Upper lobe of left lung (tissue), 4 donors: ENCODE measurements around the gene MFSD6.

Experiments
- CTCF ChIP-seq, 6 experiments: fragments of 450-650 bp in 4 of 6; fragments of 200-600 bp in 2 of 6; sonication (generic) in 2 of 6; IDR thresholded peaks; one replicate each; pipeline ENCODE4 v1.5.1; 2016 to 2019; ENCODE audit warnings: antibody characterized with exemption in 6 of 6
- EP300 ChIP-seq, 4 donors: sonication (generic); formaldehyde crosslinking; IDR thresholded peaks; one replicate each; pipeline ENCODE4 v1.5.1; 2017; ENCODE audit warnings: antibody characterized with exemption in 4 of 4, control low read depth in 2 of 4
- POLR2A ChIP-seq, 4 donors: fragments of 450-650 bp; IDR thresholded peaks; one replicate each; pipeline ENCODE4 v1.5.1; 2016 to 2017; ENCODE audit warnings: antibody characterized with exemption in 4 of 4, mild to moderate bottlenecking in 2 of 4
- POLR2AphosphoS5 ChIP-seq, 2 donors: sonication (generic); formaldehyde crosslinking; IDR thresholded peaks; one replicate each; pipeline ENCODE4 v1.5.1; 2017; ENCODE audit warnings: antibody characterized with exemption in 2 of 2

GRCh38 chr2:190418727-190419126 is 10.6 kb downstream of the MFSD6 start:
- no peak for TF ChIP-seq CTCF (IDR thresholded peaks at IDR 0.05)
- no peak for TF ChIP-seq POLR2A (IDR thresholded peaks at IDR 0.05)
- TF ChIP-seq POLR2AphosphoS5 (IDR thresholded peaks at IDR 0.05), result no peak
- no peak for TF ChIP-seq EP300 (IDR thresholded peaks at IDR 0.05)
